Suprapubic skin (tissue), 3 donors: ENCODE measurements around the gene REC114.

Experiments used
- CTCF ChIP-seq, 2 donors: fragments of 200-600 bp in 1 of 2; fragments of 450-650 bp in 1 of 2; sonication (generic) in 1 of 2; IDR thresholded peaks; one replicate each; pipeline ENCODE4 v1.5.1; 2016 to 2019; ENCODE audit warnings: antibody characterized with exemption in 2 of 2, mild to moderate bottlenecking in 1 of 2, moderate library complexity in 1 of 2
- POLR2A ChIP-seq, 2 donors: fragments of 450-650 bp; IDR thresholded peaks; one replicate each; pipeline ENCODE4 v1.6.1; 2017; ENCODE audit warnings: antibody characterized with exemption in 2 of 2, mild to moderate bottlenecking in 2 of 2, moderate library complexity in 2 of 2

- TF ChIP-seq CTCF (IDR thresholded peaks at IDR 0.05) (no peak), POLR2A (IDR thresholded peaks at IDR 0.05) (no peak)
These were observed 162.9 kb downstream of the REC114 start for GRCh38 chr15:73605759-73606436.
